ENCODE measurements around the gene OR51B5.
"Not testable (repeated sequence)": the region's sequence is repeated elsewhere in the genome, so short reads cannot be mapped to it uniquely, and the experiment has no call there.

Gene OR51B5

GRCh38 chr11:5345831-5346230 is 2.5 kb upstream of the OR51B5 start:
- Histone ChIP-seq H3K4me2 (no peak overlapping the region), H3K9me3 (replicated peaks in 1 of 11) (no peaks in the 10 kb centered on the region), H3K9ac (no peak overlapping the region), H4K20me1 (no peaks in the 10 kb centered on the region), H3K4me1 (no peaks in the 10 kb centered on the region), H3K27me3 (no peaks in the 10 kb centered on the region), H3K4me3 (no peak overlapping the region), H3K27ac (no peak overlapping the region), H3K36me3 (no peaks in the 10 kb centered on the region)
- no peak for TF ChIP-seq Cebpa-rat (IDR thresholded peaks at IDR 0.05)

- Histone ChIP-seq H3K4me3 (no peak overlapping the region), H3K36me3 (no peaks in the 10 kb centered on the region), H3K4me1 (peaks cover 0 to 8% (median 5%) of the 10 kb centered on the region in 10 experiments; a peak in 8 of 20 replicates), H3K9me3 (replicated peaks in 1 of 11) (no peaks in the 10 kb centered on the region), H3K27ac (no peak overlapping the region), H3K9ac (no peak overlapping the region), H3K27me3 (no peaks in the 10 kb centered on the region), H4K20me1 (no peaks in the 10 kb centered on the region), H3K4me2 (no peak overlapping the region)
- TF ChIP-seq Cebpa-rat (IDR thresholded peaks at IDR 0.05): no peak
Observed at GRCh38 chr11:5339771-5340322, 3.5 kb downstream of the OR51B5 start.

- H3K27me3 ChIP-seq; H3K9ac ChIP-seq; H3K27ac ChIP-seq; H3K4me1 ChIP-seq; H3K4me3 ChIP-seq; H3K36me3 ChIP-seq; H3K9me3 ChIP-seq (replicated peaks in 1 of 11); H4K20me1 ChIP-seq; H3K4me2 ChIP-seq: not testable (repeated sequence)
Observed at GRCh38 chr11:5337253-5337652, 6.1 kb downstream of the OR51B5 start.

- no peak overlapping the region for H3K27ac ChIP-seq
- TF ChIP-seq Cebpa-rat (IDR thresholded peaks at IDR 0.05): no peak
- no peak overlapping the region for H3K4me3 ChIP-seq
- no peaks in the 10 kb centered on the region for H4K20me1 ChIP-seq
- H3K4me2 ChIP-seq: no peak overlapping the region
- H3K9me3 ChIP-seq (replicated peaks in 1 of 11): no peaks in the 10 kb centered on the region
- H3K4me1 ChIP-seq: peaks cover 0 to 9% (median 5%) of the 10 kb centered on the region in 10 experiments; a peak in 8 of 20 replicates
- no peak overlapping the region for H3K9ac ChIP-seq
- H3K36me3 ChIP-seq: no peaks in the 10 kb centered on the region
- no peaks in the 10 kb centered on the region for H3K27me3 ChIP-seq
Observed at GRCh38 chr11:5336331-5336730, 7.0 kb downstream of the OR51B5 start.

- H3K36me3 ChIP-seq: no peaks in the 10 kb centered on the region
- no peak overlapping the region for H3K27ac ChIP-seq
- H4K20me1 ChIP-seq: no peaks in the 10 kb centered on the region
- peaks cover 0 to 9% (median 5%) of the 10 kb centered on the region in 10 experiments; a peak in 8 of 20 replicates for H3K4me1 ChIP-seq
- no peak overlapping the region for H3K9ac ChIP-seq
- H3K4me2 ChIP-seq: peak overlapping the region in 8 of 11 experiments; percentile 5 to 34 (median 13); a peak in 6 of 22 replicates
- no peaks in the 10 kb centered on the region for H3K9me3 ChIP-seq (replicated peaks in 1 of 11)
- no peak overlapping the region for H3K4me3 ChIP-seq
- H3K27me3 ChIP-seq: no peaks in the 10 kb centered on the region
- no peak for TF ChIP-seq Cebpa-rat (IDR thresholded peaks at IDR 0.05)
Observed at GRCh38 chr11:5335170-5335569, 8.2 kb downstream of the OR51B5 start.

GRCh38 chr11:5324197-5324596 is 19.1 kb downstream of the OR51B5 start, which contains the start of gene OR51B2:
OR51B2 (minus strand) TSS chr11:5324297; CDS start chr11:5324297, 0 bp downstream.
- H3K36me3 ChIP-seq: no peaks in the 10 kb centered on the region
- H3K4me3 ChIP-seq: no peak within 1 kb of the TSS
- H3K4me2 ChIP-seq: no peak within 1 kb of the TSS
- no peaks in the 10 kb centered on the region for H4K20me1 ChIP-seq
- no peaks in the 10 kb centered on the region for H3K27me3 ChIP-seq
- H3K9me3 ChIP-seq (replicated peaks in 1 of 11): no peaks in the 10 kb centered on the region
- no peak for TF ChIP-seq Cebpa-rat (IDR thresholded peaks at IDR 0.05)
- no peak within 1 kb of the TSS for H3K9ac ChIP-seq
- H3K4me1 ChIP-seq: no peaks in the 10 kb centered on the region
- no peak within 1 kb of the TSS for H3K27ac ChIP-seq

- Histone ChIP-seq H3K4me1 (no peaks in the 10 kb centered on the region), H3K4me3 (no peak overlapping the region), H3K27me3 (no peaks in the 10 kb centered on the region), H3K4me2 (no peak overlapping the region), H3K27ac (no peak overlapping the region), H4K20me1 (no peaks in the 10 kb centered on the region), H3K9ac (no peak overlapping the region), H3K36me3 (no peaks in the 10 kb centered on the region), H3K9me3 (replicated peaks in 1 of 11) (peaks cover 0 to 6% (median 0%) of the 10 kb centered on the region in 11 experiments; a peak in 3 of 22 replicates)
- TF ChIP-seq Cebpa-rat (IDR thresholded peaks at IDR 0.05): no peak
Observed at GRCh38 chr11:5317292-5317691, 26.0 kb downstream of the OR51B5 start.

- not testable (repeated sequence) for H3K4me1 ChIP-seq; H3K9ac ChIP-seq; H3K27ac ChIP-seq; H3K27me3 ChIP-seq; H3K4me3 ChIP-seq; H4K20me1 ChIP-seq; H3K9me3 ChIP-seq (replicated peaks in 1 of 11); H3K4me2 ChIP-seq; H3K36me3 ChIP-seq
Observed at GRCh38 chr11:5313326-5314023, 29.8 kb downstream of the OR51B5 start.

GRCh38 chr11:5310423-5310822 is 32.9 kb downstream of the OR51B5 start:
- no peak overlapping the region for H3K4me3 ChIP-seq
- H3K9ac ChIP-seq: no peak overlapping the region
- H4K20me1 ChIP-seq: no peaks in the 10 kb centered on the region
- H3K36me3 ChIP-seq: no peaks in the 10 kb centered on the region
- TF ChIP-seq Cebpa-rat (IDR thresholded peaks at IDR 0.05): no peak
- no peak overlapping the region for H3K27ac ChIP-seq
- H3K4me1 ChIP-seq: no peaks in the 10 kb centered on the region
- no peaks in the 10 kb centered on the region for H3K27me3 ChIP-seq
- no peak overlapping the region for H3K4me2 ChIP-seq
- H3K9me3 ChIP-seq (replicated peaks in 1 of 11): peaks cover 0 to 6% (median 0%) of the 10 kb centered on the region in 11 experiments; a peak in 3 of 22 replicates
